HEK293 (cell line): ENCODE data around the gene EIF5A.

Experiments
- BCL11A ChIP-seq: fragments of 450-650 bp; formaldehyde crosslinking; IDR thresholded peaks from 2 replicates; pipeline ENCODE4 v1.5.1; 2016; ENCODE audit warnings: low read depth, missing biosample characterization, missing genetic modification characterization
- BCL11B ChIP-seq: fragments of 450-650 bp; formaldehyde crosslinking; IDR thresholded peaks from 2 replicates; pipeline ENCODE4 v1.5.1; 2016; ENCODE audit warnings: low read depth, missing biosample characterization, missing genetic modification characterization
- HOXA7 ChIP-seq: sonication (generic); formaldehyde crosslinking; IDR thresholded peaks from 2 replicates; pipeline ENCODE4 v1.8.1; 2022; ENCODE audit warnings: missing genetic modification reagents, borderline replicate concordance
- HOXC10 ChIP-seq: sonication (generic); formaldehyde crosslinking; IDR thresholded peaks from 2 replicates; pipeline ENCODE4 v1.8.1; 2023; ENCODE audit warnings: mild to moderate bottlenecking, missing genetic modification reagents
- HOXD13 ChIP-seq: sonication (generic); formaldehyde crosslinking; IDR thresholded peaks from 2 replicates; pipeline ENCODE4 v1.8.0; 2022; ENCODE audit warnings: missing genetic modification reagents, borderline replicate concordance
- KLF16 ChIP-seq: fragments of 450-650 bp; formaldehyde crosslinking; IDR thresholded peaks from 2 replicates; pipeline ENCODE4 v1.5.1; 2017; ENCODE audit warnings: missing biosample characterization, missing genetic modification characterization
- KLF8 ChIP-seq: fragments of 450-650 bp; formaldehyde crosslinking; IDR thresholded peaks from 2 replicates; pipeline ENCODE4 v1.5.1; 2016; ENCODE audit warnings: missing biosample characterization, missing genetic modification characterization
- REPIN1 ChIP-seq: fragments of 450-650 bp; formaldehyde crosslinking; IDR thresholded peaks from 2 replicates; pipeline ENCODE4 v1.5.1; 2017; ENCODE audit warnings: missing biosample characterization, missing genetic modification characterization, low read depth
- SCRT2 ChIP-seq: fragments of 450-650 bp; formaldehyde crosslinking; IDR thresholded peaks from 2 replicates; pipeline ENCODE4 v1.5.1; 2016; ENCODE audit warnings: missing biosample characterization, missing genetic modification characterization
- SP3 ChIP-seq: fragments of 450-650 bp; formaldehyde crosslinking; IDR thresholded peaks from 2 replicates; pipeline ENCODE4 v1.5.1; 2016; ENCODE audit warnings: missing biosample characterization, missing genetic modification characterization
- SP7 ChIP-seq: fragments of 450-650 bp; formaldehyde crosslinking; IDR thresholded peaks from 2 replicates; pipeline ENCODE4 v1.5.1; 2016; ENCODE audit warnings: missing biosample characterization, missing genetic modification characterization
- ZBTB20 ChIP-seq: fragments of 450-650 bp; formaldehyde crosslinking; IDR thresholded peaks from 2 replicates; pipeline ENCODE4 v1.5.1; 2016; ENCODE audit warnings: missing biosample characterization, missing genetic modification characterization
- ZBTB48 ChIP-seq: fragments of 450-650 bp; formaldehyde crosslinking; IDR thresholded peaks from 2 replicates; pipeline ENCODE4 v1.5.1; 2016; ENCODE audit warnings: missing biosample characterization, missing genetic modification characterization
- ZBTB8A ChIP-seq: fragments of 450-650 bp; formaldehyde crosslinking; IDR thresholded peaks from 2 replicates; pipeline ENCODE4 v1.5.1; 2016; ENCODE audit warnings: missing biosample characterization, missing genetic modification characterization
- ZFHX2 ChIP-seq: fragments of 450-650 bp; formaldehyde crosslinking; conservative IDR thresholded peaks from 2 replicates; pipeline ENCODE4 v1.5.1; 2016; ENCODE audit warnings: missing biosample characterization, missing genetic modification characterization
- ZFP37 ChIP-seq: fragments of 450-650 bp; formaldehyde crosslinking; IDR thresholded peaks from 2 replicates; pipeline ENCODE4 v1.5.1; 2016; ENCODE audit warnings: missing biosample characterization, missing genetic modification characterization
- ZNF266 ChIP-seq: fragments of 450-650 bp; formaldehyde crosslinking; IDR thresholded peaks from 2 replicates; pipeline ENCODE4 v1.5.1; 2016; ENCODE audit warnings: missing biosample characterization, missing genetic modification characterization, low read depth
- ZNF335 ChIP-seq: fragments of 450-650 bp; formaldehyde crosslinking; conservative IDR thresholded peaks from 2 replicates; pipeline ENCODE4 v1.5.1; 2016; ENCODE audit warnings: missing biosample characterization, missing genetic modification characterization
- ZNF341 ChIP-seq: fragments of 450-650 bp; formaldehyde crosslinking; IDR thresholded peaks from 2 replicates; pipeline ENCODE4; 2016; ENCODE audit warnings: low read depth, missing biosample characterization, missing genetic modification characterization
- ZNF629 ChIP-seq: fragments of 450-650 bp; formaldehyde crosslinking; IDR thresholded peaks from 2 replicates; pipeline ENCODE4 v1.5.1; 2017; ENCODE audit warnings: missing biosample characterization, missing genetic modification characterization
- ZNF76 ChIP-seq: fragments of 450-650 bp; formaldehyde crosslinking; IDR thresholded peaks from 2 replicates; pipeline ENCODE4; 2016; ENCODE audit warnings: low read depth, missing biosample characterization, missing genetic modification characterization, borderline replicate concordance
- TF ChIP-seq, protein P1 (sequence below): fragments of 450-650 bp; formaldehyde crosslinking; IDR thresholded peaks from 2 replicates; pipeline ENCODE4 v1.5.1; 2017; ENCODE audit warnings: missing biosample characterization, missing genetic modification characterization
- TF ChIP-seq, protein P2 (sequence below): fragments of 450-650 bp; formaldehyde crosslinking; conservative IDR thresholded peaks from 2 replicates; pipeline ENCODE4 v1.5.1; 2016; ENCODE audit warnings: low read depth, missing biosample characterization, missing genetic modification characterization
- TF ChIP-seq, protein P3 (sequence below): sonication (generic); formaldehyde crosslinking; IDR thresholded peaks from 2 replicates; pipeline ENCODE4 v1.8.1; 2022; ENCODE audit warnings: mild to moderate bottlenecking, moderate library complexity, missing genetic modification reagents
- TF ChIP-seq, protein P4 (sequence below): fragments of 450-650 bp; formaldehyde crosslinking; IDR thresholded peaks from 2 replicates; pipeline ENCODE4 v1.5.1; 2016; ENCODE audit warnings: missing biosample characterization, missing genetic modification characterization
- TF ChIP-seq, protein P5 (sequence below): fragments of 450-650 bp; formaldehyde crosslinking; IDR thresholded peaks from 2 replicates; pipeline ENCODE4 v1.5.1; 2016; ENCODE audit warnings: missing biosample characterization, missing genetic modification characterization
- TF ChIP-seq, protein P6 (sequence below): fragments of 450-650 bp; formaldehyde crosslinking; IDR thresholded peaks from 2 replicates; pipeline ENCODE4 v1.5.1; 2016; ENCODE audit warnings: missing biosample characterization, missing genetic modification characterization

The EIF5A gene

DNA sequence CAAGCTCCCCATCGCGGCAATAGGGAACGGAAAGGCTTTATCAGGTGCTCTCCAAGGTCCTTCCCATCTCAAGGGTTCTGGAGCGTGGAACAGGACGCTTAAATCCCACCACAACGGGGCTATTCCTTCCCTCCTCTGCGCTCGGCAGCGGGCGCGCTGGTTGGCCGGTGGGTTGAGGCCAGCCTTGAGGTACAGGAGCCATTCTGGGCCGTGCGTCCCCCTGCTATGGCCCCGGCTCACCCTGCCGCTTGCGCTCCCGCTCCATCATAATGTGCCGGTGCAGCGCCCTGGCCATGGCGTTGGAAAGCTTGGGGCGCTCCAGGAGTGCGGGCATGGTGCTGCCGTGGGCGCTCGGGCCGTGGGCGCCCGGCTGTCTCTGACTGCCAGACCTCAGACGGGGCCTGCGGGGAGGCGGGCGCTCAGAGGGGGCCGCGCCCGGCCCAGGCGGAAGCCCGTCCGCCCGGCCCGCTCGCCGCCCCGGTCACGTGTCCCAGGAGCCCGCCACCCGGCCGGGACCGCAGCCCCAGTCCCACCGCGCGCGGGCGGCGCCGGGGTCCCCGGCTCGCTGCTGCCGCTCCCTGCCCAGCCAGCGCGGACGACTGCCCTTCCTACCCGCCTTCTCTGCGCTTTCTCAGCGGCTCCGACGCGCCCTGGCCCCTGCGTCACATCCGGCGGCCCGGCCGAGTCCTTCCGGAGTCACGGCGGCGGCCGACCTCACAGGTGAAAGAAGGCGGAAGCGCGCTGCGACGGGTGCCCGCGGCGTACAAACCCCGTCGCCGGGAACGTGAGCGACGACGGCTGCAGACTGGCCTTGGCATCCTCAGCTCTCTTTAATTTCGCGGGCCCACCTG lies 7.5 kb downstream of the EIF5A start, which contains the start of gene GPS2 (continued):
- TF ChIP-seq, protein P1, sequence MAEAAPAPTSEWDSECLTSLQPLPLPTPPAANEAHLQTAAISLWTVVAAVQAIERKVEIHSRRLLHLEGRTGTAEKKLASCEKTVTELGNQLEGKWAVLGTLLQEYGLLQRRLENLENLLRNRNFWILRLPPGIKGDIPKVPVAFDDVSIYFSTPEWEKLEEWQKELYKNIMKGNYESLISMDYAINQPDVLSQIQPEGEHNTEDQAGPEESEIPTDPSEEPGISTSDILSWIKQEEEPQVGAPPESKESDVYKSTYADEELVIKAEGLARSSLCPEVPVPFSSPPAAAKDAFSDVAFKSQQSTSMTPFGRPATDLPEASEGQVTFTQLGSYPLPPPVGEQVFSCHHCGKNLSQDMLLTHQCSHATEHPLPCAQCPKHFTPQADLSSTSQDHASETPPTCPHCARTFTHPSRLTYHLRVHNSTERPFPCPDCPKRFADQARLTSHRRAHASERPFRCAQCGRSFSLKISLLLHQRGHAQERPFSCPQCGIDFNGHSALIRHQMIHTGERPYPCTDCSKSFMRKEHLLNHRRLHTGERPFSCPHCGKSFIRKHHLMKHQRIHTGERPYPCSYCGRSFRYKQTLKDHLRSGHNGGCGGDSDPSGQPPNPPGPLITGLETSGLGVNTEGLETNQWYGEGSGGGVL (tag by site-specific recombination), result peak; percentile 10; the same call in 1 of the 2 replicates
- TF ChIP-seq, protein P2, sequence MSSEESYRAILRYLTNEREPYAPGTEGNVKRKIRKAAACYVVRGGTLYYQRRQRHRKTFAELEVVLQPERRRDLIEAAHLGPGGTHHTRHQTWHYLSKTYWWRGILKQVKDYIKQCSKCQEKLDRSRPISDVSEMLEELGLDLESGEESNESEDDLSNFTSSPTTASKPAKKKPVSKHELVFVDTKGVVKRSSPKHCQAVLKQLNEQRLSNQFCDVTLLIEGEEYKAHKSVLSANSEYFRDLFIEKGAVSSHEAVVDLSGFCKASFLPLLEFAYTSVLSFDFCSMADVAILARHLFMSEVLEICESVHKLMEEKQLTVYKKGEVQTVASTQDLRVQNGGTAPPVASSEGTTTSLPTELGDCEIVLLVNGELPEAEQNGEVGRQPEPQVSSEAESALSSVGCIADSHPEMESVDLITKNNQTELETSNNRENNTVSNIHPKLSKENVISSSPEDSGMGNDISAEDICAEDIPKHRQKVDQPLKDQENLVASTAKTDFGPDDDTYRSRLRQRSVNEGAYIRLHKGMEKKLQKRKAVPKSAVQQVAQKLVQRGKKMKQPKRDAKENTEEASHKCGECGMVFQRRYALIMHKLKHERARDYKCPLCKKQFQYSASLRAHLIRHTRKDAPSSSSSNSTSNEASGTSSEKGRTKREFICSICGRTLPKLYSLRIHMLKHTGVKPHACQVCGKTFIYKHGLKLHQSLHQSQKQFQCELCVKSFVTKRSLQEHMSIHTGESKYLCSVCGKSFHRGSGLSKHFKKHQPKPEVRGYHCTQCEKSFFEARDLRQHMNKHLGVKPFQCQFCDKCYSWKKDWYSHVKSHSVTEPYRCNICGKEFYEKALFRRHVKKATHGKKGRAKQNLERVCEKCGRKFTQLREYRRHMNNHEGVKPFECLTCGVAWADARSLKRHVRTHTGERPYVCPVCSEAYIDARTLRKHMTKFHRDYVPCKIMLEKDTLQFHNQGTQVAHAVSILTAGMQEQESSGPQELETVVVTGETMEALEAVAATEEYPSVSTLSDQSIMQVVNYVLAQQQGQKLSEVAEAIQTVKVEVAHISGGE (tag by site-specific recombination), result peak; percentile 95
- TF ChIP-seq, protein P3, sequence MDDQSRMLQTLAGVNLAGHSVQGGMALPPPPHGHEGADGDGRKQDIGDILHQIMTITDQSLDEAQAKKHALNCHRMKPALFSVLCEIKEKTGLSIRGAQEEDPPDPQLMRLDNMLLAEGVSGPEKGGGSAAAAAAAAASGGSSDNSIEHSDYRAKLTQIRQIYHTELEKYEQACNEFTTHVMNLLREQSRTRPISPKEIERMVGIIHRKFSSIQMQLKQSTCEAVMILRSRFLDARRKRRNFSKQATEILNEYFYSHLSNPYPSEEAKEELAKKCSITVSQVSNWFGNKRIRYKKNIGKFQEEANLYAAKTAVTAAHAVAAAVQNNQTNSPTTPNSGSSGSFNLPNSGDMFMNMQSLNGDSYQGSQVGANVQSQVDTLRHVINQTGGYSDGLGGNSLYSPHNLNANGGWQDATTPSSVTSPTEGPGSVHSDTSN (CRISPR knock-in tag), result peak; percentile 55; the same call in 1 of the 2 replicates
- TF ChIP-seq ZNF266 (tag by site-specific recombination), result no peak
- peak; percentile 62; the same call in 1 of the 2 replicates for TF ChIP-seq ZNF76 (tag by site-specific recombination)
- TF ChIP-seq KLF16 (tag by site-specific recombination), result peak; percentile 28; the same call in 1 of the 2 replicates
- peak; percentile 37 for TF ChIP-seq ZNF341 (tag by site-specific recombination)
- TF ChIP-seq ZFHX2 (tag by site-specific recombination), result peak; percentile 82
- peak; percentile 44; the same call in 1 of the 2 replicates for TF ChIP-seq ZBTB20 (tag by site-specific recombination)
- TF ChIP-seq BCL11A (tag by site-specific recombination), result 0 out of 2 replicates have a peak, but pooled peaks have one; percentile 37
- TF ChIP-seq REPIN1 (tag by site-specific recombination), result no peak
- TF ChIP-seq HOXC10 (CRISPR knock-in tag), result 0 out of 2 replicates have a peak, but pooled peaks have one; percentile 66
- no peak for TF ChIP-seq BCL11B (tag by site-specific recombination)
- peak; percentile 69 for TF ChIP-seq ZBTB8A (tag by site-specific recombination)
- TF ChIP-seq, protein P4, sequence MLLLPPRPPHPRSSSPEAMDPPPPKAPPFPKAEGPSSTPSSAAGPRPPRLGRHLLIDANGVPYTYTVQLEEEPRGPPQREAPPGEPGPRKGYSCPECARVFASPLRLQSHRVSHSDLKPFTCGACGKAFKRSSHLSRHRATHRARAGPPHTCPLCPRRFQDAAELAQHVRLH (tag by site-specific recombination), result peak; percentile 71
- peak; percentile 67 for TF ChIP-seq SCRT2
- TF ChIP-seq, protein P5, sequence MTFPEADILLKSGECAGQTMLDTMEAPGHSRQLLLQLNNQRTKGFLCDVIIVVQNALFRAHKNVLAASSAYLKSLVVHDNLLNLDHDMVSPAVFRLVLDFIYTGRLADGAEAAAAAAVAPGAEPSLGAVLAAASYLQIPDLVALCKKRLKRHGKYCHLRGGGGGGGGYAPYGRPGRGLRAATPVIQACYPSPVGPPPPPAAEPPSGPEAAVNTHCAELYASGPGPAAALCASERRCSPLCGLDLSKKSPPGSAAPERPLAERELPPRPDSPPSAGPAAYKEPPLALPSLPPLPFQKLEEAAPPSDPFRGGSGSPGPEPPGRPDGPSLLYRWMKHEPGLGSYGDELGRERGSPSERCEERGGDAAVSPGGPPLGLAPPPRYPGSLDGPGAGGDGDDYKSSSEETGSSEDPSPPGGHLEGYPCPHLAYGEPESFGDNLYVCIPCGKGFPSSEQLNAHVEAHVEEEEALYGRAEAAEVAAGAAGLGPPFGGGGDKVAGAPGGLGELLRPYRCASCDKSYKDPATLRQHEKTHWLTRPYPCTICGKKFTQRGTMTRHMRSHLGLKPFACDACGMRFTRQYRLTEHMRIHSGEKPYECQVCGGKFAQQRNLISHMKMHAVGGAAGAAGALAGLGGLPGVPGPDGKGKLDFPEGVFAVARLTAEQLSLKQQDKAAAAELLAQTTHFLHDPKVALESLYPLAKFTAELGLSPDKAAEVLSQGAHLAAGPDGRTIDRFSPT, result peak; percentile 34; the same call in 1 of the 2 replicates
- TF ChIP-seq ZFP37 (tag by site-specific recombination), result peak; percentile 50; the same call in 1 of the 2 replicates
- no peak for TF ChIP-seq HOXA7 (CRISPR knock-in tag)
- TF ChIP-seq ZNF629 (tag by site-specific recombination), result peak; percentile 90
- TF ChIP-seq KLF8 (tag by site-specific recombination), result 0 out of 2 replicates have a peak, but pooled peaks have one; percentile 34
- TF ChIP-seq, protein P6, sequence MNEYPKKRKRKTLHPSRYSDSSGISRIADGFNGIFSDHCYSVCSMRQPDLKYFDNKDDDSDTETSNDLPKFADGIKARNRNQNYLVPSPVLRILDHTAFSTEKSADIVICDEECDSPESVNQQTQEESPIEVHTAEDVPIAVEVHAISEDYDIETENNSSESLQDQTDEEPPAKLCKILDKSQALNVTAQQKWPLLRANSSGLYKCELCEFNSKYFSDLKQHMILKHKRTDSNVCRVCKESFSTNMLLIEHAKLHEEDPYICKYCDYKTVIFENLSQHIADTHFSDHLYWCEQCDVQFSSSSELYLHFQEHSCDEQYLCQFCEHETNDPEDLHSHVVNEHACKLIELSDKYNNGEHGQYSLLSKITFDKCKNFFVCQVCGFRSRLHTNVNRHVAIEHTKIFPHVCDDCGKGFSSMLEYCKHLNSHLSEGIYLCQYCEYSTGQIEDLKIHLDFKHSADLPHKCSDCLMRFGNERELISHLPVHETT (tag by site-specific recombination), result 0 out of 2 replicates have a peak, but pooled peaks have one; percentile 30
- no peak for TF ChIP-seq HOXD13 (CRISPR knock-in tag)
- peak; percentile 52 for TF ChIP-seq SP7 (tag by site-specific recombination)
- TF ChIP-seq ZBTB48 (tag by site-specific recombination), result peak; percentile 0; the same call in 1 of the 2 replicates
- peak; percentile 85 for TF ChIP-seq ZNF335 (tag by site-specific recombination)
- TF ChIP-seq SP3, result peak; percentile 58
